Mammary epithelial cell (primary cell): Measurements from ENCODE around the gene GABRD.

Experiments
- EZH2 ChIP-seq: IDR thresholded peaks from 2 replicates; pipeline ENCODE4 v1.6.1; 2012; ENCODE audit warnings: low read length, inconsistent platforms, borderline replicate concordance
- TF ChIP-seq, protein P1 (sequence below), 2 donors: IDR thresholded peaks in 1 of 2; conservative IDR thresholded peaks in 1 of 2; 2 replicates each; pipeline ENCODE4 v1.5.1; 2011 to 2012; ENCODE audit warnings: inconsistent platforms in 2 of 2, low read length in 2 of 2, mild to moderate bottlenecking in 2 of 2, control low read depth in 1 of 2, low read depth in 1 of 2; ENCODE audit not compliant: insufficient read depth in 1 of 2; ENCODE audit errors: extremely low read depth in 1 of 2

DNA sequence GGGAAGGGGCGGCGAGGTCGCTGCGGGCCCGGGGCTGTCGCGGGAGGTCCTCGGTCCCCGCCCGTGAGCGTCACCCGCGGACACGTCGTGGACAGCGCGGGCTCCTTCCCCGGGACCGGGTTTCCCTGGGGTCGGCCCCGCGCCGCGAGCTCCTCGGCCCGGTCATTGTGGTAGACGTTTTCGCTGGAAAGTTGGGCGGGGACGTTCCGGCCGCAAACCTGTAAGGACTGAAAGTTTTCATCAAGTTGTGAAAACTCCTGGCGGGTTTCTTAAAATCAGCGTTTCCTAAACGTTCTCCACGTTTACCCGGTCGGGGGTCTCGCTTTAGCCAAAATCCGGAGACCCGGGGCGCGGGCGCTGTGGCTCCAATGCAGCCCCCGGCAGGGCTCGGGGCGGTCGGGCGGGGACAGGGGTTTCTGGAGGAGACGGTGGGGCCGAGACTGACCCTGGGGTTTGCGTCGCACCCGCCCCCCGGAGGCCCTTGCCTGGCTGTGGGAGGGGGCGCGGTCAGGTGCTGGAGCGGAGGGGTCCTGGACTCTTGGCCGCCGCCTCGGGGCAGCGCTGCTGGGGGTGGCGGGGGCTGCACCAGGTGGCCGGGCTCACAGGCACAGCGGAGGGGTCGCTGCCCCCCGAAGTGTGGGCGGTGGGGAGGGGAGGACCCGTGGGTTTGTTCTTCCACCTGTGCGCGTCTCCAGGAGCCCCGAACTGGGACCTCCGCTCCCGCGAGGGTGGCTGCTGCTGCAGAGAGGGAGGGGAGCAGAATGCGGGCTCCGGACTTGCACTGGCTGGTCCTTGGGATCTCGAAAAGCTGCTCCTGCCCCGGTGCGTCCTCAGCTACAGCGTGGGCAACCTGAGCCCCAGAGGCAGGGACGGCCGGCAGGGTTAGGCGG, 31.9 kb downstream of the GABRD start:
- TF ChIP-seq, protein P1, sequence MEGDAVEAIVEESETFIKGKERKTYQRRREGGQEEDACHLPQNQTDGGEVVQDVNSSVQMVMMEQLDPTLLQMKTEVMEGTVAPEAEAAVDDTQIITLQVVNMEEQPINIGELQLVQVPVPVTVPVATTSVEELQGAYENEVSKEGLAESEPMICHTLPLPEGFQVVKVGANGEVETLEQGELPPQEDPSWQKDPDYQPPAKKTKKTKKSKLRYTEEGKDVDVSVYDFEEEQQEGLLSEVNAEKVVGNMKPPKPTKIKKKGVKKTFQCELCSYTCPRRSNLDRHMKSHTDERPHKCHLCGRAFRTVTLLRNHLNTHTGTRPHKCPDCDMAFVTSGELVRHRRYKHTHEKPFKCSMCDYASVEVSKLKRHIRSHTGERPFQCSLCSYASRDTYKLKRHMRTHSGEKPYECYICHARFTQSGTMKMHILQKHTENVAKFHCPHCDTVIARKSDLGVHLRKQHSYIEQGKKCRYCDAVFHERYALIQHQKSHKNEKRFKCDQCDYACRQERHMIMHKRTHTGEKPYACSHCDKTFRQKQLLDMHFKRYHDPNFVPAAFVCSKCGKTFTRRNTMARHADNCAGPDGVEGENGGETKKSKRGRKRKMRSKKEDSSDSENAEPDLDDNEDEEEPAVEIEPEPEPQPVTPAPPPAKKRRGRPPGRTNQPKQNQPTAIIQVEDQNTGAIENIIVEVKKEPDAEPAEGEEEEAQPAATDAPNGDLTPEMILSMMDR (conservative IDR thresholded peaks at IDR 0.05 in 1 of 2, IDR thresholded peaks at IDR 0.05 in 1 of 2; ENCODE audit: extremely low read depth in 1 of 2, insufficient read depth in 1 of 2, low read depth in 1 of 2, low read length in 2 of 2) = no peak
- TF ChIP-seq EZH2 = no peak
